Measurements from ENCODE around the gene CEP55.

GRCh38 chr10:93535293-93535692, 38.9 kb downstream of the CEP55 start:
- TF ChIP-seq CTCF (IDR thresholded peaks at IDR 0.05; ENCODE audit: insufficient read depth, low read length): no peak
- TF ChIP-seq GABPA (IDR thresholded peaks at IDR 0.05; ENCODE audit: low read depth): no peak
- TF ChIP-seq REST (IDR thresholded peaks at IDR 0.05; ENCODE audit: insufficient replicate concordance, low read depth): no peak

Measured in HL-60 (cell line).